Measurements from ENCODE around the gene LYZL4.

The LYZL4 gene

DNA sequence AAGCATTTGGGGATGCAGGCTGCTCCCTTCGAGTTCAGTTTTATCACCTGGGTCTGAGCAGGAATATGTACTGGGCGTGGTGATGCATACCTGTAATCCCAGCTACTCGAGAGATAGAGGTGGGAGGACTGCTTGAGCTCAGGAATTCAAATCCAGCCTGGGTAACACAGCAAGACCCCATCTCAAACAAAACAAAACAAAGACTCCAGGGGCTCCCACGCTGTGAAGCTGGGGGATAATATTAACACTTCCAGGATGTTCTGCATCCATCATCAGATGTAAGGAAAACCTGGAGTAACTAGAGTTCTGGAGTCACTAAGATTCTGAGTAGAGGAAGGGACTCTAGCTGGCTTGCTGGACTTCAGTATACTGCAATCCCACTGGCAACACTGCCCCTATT is 40.6 kb downstream of the LYZL4 start:
- DNase-seq, result no peak

DNA sequence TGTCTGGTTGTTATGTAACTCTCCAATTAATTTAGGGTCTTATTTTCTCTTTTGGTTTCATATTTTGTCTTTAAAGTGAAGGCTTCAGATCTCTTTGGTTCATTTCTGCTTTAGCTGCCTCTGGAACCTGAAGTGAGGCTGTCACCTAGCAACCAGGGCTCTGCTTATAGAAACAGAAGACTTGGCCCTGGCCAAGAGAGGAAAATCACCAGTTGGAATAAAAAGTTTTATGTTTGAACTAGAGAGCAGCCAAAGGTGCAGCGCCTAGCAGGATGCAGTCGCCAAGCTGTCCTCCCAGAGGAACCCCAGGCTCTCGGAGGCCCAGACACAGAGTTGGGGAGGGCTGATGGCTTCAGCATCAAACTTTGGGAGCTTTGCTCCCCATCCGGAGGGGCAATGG is 41.1 kb downstream of the LYZL4 start:
- peak; percentile 15 for DNase-seq

DNA sequence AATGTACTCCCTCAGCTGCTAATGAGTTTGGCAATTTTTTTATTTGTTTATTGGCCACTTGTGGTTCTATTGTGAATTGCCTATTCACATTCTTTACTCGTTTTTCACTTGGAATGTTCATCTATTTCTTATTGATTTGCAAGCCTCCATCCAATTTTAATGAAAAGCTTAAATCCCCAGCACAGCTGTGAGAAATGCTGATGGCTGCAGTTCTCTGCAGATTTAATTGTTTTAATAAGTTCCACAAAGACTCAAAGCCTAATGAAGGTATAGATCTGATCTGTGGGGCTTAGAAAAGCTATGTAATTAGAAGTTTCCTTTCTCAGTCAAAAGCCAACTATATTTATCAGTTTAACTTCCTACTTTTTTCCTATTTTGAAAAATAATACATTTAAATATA is 41.5 kb downstream of the LYZL4 start:
- no peak for DNase-seq

DNA sequence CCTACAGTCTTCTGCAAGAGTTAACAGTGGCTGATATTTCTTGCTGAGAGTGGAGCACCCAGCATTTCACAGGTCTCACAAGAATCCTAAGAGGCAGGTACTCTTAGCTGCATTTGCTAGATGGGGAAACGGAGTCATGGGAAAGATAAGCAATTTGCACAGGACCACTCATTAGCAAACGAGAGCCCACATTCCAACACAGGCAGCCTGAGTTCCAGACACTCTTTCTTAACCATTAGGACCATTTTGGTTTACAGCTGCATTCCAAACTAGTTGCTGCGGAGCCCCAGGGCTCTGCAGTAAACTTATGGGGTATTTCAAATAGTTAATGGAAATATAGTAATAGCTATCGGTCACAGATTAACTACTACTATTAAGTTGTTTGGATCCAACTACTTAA is 42.5 kb downstream of the LYZL4 start:
- DNase-seq, result no peak

DNA sequence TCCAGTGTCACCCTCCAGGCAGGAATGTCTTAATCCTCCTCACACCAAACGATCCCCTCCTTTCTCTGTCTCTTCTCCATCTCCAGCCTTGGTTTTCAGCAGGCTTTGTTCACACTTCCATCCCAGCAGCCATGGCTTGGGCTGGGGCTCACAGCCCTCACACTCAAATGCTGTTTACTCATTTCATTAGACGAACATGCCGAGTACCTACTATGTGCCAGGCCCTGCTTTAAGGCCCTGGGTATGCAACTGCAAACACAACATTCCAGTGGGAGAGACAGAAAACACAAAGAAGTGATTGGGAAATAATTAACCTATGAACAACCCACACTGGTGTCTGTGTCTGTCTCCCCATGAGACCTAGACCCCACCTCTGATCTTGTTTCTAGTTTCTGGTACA is 43.9 kb downstream of the LYZL4 start:
- DNase-seq, result no peak

DNA sequence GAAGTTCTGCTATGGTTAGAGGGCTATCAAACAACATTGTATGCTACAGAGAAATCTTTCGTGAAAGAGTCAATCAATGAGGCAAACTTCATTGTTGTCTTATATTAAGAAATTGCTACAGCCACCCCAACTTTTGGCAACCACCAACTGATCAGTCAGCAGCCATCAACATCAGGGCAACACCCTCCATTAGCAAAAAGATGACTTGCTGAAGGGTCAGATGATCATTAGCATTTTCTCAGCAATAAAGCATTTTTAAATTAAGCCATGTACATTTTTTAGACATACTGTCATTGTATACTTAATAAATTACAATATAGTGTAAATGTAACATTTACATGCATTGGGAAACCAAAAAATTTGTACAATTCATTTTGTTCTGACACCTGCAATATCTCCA is 53.1 kb downstream of the LYZL4 start:
- DNase-seq, result no peak

DNA sequence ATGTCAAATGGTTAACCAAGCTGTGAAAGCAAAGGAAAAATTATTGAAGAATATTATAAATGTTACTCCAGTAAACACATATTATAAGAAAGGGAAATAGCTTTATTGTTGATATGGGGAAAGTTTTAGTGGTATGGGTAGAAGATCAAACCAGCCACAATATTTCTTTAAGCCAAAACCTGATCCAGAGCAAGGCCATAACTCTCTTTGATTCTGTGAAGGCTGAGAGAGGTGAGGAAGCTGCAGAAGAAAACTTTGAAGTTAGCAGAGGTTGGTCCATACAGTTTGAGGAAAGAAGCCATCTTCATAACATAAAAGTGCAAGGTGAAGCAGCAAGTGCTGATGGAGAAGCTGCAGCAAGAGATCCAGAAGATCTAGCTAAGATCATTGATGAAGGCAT is 54.8 kb downstream of the LYZL4 start:
- no peak for DNase-seq

DNA sequence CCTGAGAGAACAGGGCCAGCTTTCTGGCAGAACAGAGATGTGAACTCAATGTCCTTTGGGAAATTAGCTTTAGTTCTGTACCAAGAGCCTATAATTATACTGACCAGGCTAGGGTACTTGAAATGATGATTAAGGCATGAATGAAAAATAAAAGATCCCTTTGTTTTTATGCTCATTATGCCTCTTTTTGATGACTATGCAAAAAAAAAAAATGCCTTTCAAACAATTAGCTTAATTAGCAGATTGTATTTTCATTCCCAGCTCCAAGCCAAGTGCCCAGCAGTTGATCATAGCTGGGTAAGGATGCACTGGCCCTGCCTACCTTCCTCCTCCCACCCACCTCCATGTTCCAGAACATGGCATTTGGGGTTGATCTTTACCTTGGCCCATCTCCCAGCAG is 56.8 kb downstream of the LYZL4 start:
- no peak for DNase-seq

DNA sequence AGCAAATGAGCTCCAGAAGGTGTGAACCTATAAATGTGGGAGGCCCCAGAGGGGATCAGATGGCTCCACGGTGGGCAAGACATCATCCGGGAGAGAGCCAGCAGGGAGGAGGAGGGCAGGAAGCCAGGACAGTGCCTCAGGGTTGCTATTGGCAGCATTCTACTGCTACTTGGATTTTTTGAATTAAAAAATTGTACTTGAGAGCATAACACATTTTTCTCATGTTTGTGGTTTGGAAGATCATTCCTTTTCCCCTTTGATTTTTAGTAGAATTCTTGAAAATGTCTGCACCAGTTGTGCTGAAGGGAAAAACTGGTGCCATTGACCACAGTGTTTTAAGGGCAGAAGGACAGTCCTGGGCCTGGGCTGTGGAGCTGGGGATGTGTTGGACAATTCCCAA is 59.2 kb downstream of the LYZL4 start:
- DNase-seq, result no peak

DNA sequence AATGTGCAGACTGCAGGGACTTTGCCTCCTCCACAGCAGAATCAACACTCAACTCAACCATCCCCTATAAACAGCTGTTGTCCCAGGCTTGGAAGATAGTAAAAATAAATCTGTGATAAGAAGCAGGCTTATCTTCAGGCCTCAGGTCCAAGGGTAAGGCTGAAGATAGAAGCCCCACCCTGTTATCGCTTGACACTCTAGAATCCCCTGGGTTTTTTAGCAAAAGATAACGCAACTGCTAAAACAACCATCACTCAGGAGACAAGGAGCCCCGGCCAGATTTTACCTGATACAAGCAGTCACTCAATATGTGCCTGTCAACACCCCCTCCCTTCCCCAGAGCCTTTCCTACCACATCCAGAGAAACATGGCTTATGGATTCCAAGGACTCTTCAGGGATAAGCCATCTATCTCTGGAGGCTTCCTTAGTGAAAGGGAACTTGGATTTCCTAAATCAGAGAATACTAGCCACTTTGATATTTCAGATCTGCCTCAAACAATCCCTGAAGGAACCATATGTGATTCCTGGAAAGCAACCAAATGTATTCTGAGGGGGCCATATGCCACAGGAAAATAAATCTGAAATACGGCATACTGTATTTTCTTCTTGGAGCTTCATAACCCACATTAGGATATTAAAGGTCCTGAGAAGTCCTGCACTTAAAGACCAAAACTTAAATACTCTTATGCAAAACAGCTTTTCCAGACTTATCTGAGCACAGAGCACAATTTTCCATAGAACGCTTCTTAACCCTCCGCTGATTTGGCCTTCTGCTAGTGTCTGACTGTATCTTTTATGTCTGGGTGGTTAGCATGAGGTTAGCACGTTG is 60.4 kb downstream of the LYZL4 start:
- DNase-seq, result no peak

DNA sequence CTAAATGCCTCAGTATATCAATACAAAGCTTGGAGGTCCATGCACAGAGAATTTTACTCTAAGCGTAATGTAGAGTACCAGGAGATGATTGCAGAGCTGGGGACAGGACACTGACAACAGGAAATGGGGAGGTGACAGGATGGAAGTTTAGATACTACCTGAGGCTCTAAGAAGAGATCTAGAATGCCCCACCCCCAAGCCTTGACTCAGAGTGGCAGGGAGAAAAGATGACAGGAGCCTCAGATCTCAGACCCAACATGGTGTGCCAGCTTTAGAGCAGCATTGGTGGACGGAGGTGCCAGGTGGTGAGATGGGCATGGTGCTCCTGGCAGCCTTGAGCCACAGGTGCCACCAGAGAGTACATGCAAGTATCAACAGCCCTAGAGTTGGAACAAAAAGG is 62.5 kb downstream of the LYZL4 start:
- no peak for DNase-seq
